Measurements from ENCODE around the gene USP25.
A peak's percentile ranks its signal among the peaks of the same experiment; 100 is the strongest.

Gene USP25

DNA sequence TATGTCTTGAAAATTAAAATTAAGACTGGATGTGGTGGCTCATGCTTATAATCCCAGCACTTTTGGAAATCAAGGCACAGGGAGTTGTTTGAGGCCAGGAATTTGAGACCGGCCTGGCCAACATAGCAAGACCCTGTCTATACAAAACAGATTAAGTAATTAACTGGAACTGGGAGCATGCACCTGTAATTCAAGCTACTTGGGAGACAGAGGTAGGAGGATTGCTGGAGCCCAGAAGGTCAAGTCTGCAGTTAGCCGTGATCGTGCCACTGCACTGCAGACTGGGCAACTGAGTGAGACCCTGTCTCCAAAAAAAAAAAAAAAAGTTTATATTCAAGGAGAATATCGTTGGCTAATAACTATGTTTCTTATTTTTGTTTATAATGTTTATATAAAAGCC, 139.2 kb downstream of the USP25 start:
- peaks cover 24 to 25% of the 10 kb centered on the region in 2 experiments for H3K36me3 ChIP-seq (ENCODE audit: control insufficient read depth in 2 of 2, insufficient read depth in 1 of 2, low read length in 2 of 2)

DNA sequence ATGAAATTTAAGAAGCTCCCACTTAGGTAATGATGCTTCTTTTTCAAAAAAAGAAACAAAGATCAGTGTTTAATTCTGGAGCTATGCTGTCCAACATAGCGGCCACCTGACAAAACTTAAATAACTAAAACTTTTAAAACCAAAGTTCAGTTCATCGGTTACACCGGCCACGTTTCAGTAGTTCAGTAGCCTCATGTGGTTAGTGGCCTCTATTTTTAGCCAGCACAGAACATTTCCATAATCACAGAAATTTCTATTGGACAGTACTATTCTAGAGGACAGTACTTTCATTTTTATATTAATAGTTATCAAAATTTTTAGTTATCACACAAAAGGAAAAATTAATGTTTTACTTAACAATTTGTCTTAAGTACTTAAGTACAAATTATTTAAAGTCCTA, 141.0 kb downstream of the USP25 start:
- POLR2A ChIA-PET: no interaction called here
- Histone ChIP-seq H3K36me3 (ENCODE audit: control insufficient read depth in 2 of 2, insufficient read depth in 1 of 2, low read length in 2 of 2) (peaks cover 36 to 38% of the 10 kb centered on the region in 2 experiments), H3K27ac (ENCODE audit: extremely low read depth, low read depth, low read length) (no peak overlapping the region), H3K4me3 (ENCODE audit: low read depth, low read length) (no peak overlapping the region), H3K4me1 (ENCODE audit: control insufficient read depth, insufficient read depth, low read length) (0 out of 2 replicates have a peak, but pooled peaks cover 3% of the 10 kb centered on the region), H3K9me3 (ENCODE audit: control insufficient read depth, insufficient read depth, low read depth, low read length) (no peaks in the 10 kb centered on the region)
- CTCF ChIA-PET: no interaction called here
- TF ChIP-seq, protein P1, sequence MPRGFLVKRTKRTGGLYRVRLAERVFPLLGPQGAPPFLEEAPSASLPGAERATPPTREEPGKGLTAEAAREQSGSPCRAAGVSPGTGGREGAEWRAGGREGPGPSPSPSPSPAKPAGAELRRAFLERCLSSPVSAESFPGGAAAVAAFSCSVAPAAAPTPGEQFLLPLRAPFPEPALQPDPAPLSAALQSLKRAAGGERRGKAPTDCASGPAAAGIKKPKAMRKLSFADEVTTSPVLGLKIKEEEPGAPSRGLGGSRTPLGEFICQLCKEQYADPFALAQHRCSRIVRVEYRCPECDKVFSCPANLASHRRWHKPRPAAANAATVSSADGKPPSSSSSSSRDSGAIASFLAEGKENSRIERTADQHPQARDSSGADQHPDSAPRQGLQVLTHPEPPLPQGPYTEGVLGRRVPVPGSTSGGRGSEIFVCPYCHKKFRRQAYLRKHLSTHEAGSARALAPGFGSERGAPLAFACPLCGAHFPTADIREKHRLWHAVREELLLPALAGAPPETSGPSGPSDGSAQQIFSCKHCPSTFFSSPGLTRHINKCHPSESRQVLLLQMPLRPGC (tag by site-specific recombination; IDR thresholded peaks at IDR 0.05): no peak
- TF ChIP-seq TCF7L2 (IDR thresholded peaks at IDR 0.05; ENCODE audit: borderline replicate concordance, low read depth, low read length) (no peak), BCL11B (tag by site-specific recombination; IDR thresholded peaks at IDR 0.05; ENCODE audit: low read depth) (no peak), ZNF341 (tag by site-specific recombination; IDR thresholded peaks at IDR 0.05; ENCODE audit: low read depth) (no peak), ZXDB (tag by site-specific recombination; IDR thresholded peaks at IDR 0.05) (no peak), ZNF558 (tag by site-specific recombination; IDR thresholded peaks at IDR 0.05) (no peak), ZNF366 (tag by site-specific recombination; conservative IDR thresholded peaks at IDR 0.05) (no peak), GFI1B (tag by site-specific recombination; IDR thresholded peaks at IDR 0.05) (no peak), ZNF19 (tag by site-specific recombination; IDR thresholded peaks at IDR 0.05; ENCODE audit: low read depth) (no peak)

More for the DNA sequence above, 139.2 kb downstream of the USP25 start:
- Histone ChIP-seq H3K9me3 (ENCODE audit: control insufficient read depth, insufficient read depth, low read depth, low read length) (no peaks in the 10 kb centered on the region), H3K4me3 (ENCODE audit: low read depth, low read length) (no peak overlapping the region), H3K4me1 (ENCODE audit: control insufficient read depth, insufficient read depth, low read length) (0 out of 2 replicates have a peak, but pooled peaks cover under 1% of the 10 kb centered on the region), H3K27ac (ENCODE audit: extremely low read depth, low read depth, low read length) (no peak overlapping the region)
- CTCF ChIA-PET: no interaction called here
- peak; percentile 66; the same call in 1 of the 2 replicates for TF ChIP-seq ZNF121 (tag by site-specific recombination; IDR thresholded peaks at IDR 0.05)
- no peak for TF ChIP-seq ZNF138 (tag by site-specific recombination; IDR thresholded peaks at IDR 0.05; ENCODE audit: borderline replicate concordance)
- POLR2A ChIA-PET: no interaction called here

DNA sequence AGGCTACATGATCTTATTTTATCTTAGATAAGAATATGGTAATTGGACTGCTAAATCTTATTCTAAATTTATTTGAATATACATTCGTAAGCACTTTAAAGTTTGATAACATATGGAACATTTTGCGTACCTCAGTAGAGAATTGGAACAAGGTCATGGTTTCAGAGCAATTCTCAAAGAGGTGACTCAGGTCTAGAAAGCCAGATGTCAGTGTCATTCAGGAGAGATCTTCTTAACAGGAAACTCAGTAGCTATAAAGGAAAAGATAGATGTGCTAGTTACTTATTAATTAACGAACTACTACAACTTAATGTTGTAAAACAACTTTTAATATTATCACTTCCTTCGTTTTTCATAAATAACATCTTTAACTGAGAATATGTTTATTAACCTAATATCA, 142.5 kb downstream of the USP25 start:
- Histone ChIP-seq H3K9me3 (ENCODE audit: control insufficient read depth, insufficient read depth, low read depth, low read length) (no peaks in the 10 kb centered on the region), H3K4me1 (ENCODE audit: control insufficient read depth, insufficient read depth, low read length) (0 out of 2 replicates have a peak, but pooled peaks cover 3% of the 10 kb centered on the region), H3K4me3 (ENCODE audit: low read depth, low read length) (no peak overlapping the region), H3K36me3 (ENCODE audit: control insufficient read depth in 2 of 2, insufficient read depth in 1 of 2, low read length in 2 of 2) (peaks cover 32 to 40% of the 10 kb centered on the region in 2 experiments), H3K27ac (ENCODE audit: extremely low read depth, low read depth, low read length) (no peak overlapping the region)
- CTCF ChIA-PET: no interaction called here
- no peak for TF ChIP-seq ZNF394 (tag by site-specific recombination; IDR thresholded peaks at IDR 0.05; ENCODE audit: borderline replicate concordance)
- TF ChIP-seq, protein P2, sequence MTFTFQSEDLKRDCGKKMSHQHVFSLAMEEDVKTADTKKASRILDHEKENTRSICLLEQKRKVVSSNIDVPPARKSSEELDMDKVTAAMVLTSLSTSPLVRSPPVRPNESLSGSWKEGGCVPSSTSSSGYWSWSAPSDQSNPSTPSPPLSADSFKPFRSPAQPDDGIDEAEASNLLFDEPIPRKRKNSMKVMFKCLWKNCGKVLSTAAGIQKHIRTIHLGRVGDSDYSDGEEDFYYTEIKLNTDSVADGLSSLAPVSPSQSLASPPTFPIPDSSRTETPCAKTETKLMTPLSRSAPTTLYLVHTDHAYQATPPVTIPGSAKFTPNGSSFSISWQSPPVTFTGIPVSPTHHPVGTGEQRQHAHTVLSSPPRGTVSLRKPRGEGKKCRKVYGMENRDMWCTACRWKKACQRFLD (tag by site-specific recombination; IDR thresholded peaks at IDR 0.05): no peak
- TF ChIP-seq ZNF174 (tag by site-specific recombination; IDR thresholded peaks at IDR 0.05): no peak
- no peak for TF ChIP-seq KLF9 (tag by site-specific recombination; IDR thresholded peaks at IDR 0.05; ENCODE audit: low read depth)
- no peak for TF ChIP-seq ZNF701 (tag by site-specific recombination; IDR thresholded peaks at IDR 0.05)
- TF ChIP-seq PRDM1 (tag by site-specific recombination; IDR thresholded peaks at IDR 0.05): no peak
- no peak for TF ChIP-seq GLIS2 (tag by site-specific recombination; IDR thresholded peaks at IDR 0.05)
- POLR2A ChIA-PET: no interaction called here

Measured in HEK293 (cell line).